ENCODE results near the gene ATG9B.

DNA sequence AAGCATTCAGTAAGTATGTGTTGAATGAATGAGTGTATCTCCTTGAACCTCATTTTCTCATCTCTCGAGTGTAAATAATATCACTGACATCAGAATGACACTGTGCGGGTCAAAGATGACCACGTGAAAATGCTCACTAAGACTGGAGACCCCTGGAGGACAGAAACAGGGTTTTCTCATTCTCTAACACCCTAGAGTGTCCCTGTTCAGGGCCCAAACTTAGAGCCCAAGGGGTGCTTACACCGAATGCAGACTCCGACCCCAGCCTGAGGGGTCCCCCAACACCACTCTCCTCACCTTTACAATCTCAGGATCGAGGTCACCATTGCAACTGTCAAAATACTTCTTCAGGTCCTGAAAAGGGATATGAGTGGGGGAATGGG lies 32.0 kb upstream of the ATG9B start:
- TF ChIP-seq POLR2A (IDR thresholded peaks at IDR 0.05; ENCODE audit: low read depth, low read length), result no peak
- no peak for TF ChIP-seq POLR2AphosphoS5 (IDR thresholded peaks at IDR 0.05; ENCODE audit: low read depth, low read length)
- no peak for TF ChIP-seq POU2F2 (IDR thresholded peaks at IDR 0.05; ENCODE audit: low read depth, low read length)
- no peak for TF ChIP-seq TAF1 (IDR thresholded peaks at IDR 0.05; ENCODE audit: low read depth, low read length)
